DMS53 treated with DMSO at 0.1 percent for 48 hours (cell line): ENCODE results near the gene FOXJ3.

ENCODE experiments used
- DNase-seq: peaks from one replicate; lab custom pipeline; 2025; ENCODE audit not compliant: unreplicated experiment; lab: John Stamatoyannopoulos, UW

Gene FOXJ3

GRCh38 chr1:42334240-42335049 is 590 bp downstream of the FOXJ3 start:
- DNase-seq = peak; percentile 40

- DNase-seq = no peak
Measured at GRCh38 chr1:42333662-42334239, 1.3 kb downstream of the FOXJ3 start.

- no peak for DNase-seq
Measured at GRCh38 chr1:42332877-42333276, 2.2 kb downstream of the FOXJ3 start.

- DNase-seq = no peak
Measured at GRCh38 chr1:42330215-42330614, 4.8 kb downstream of the FOXJ3 start.

- no peak for DNase-seq
Measured at GRCh38 chr1:42328916-42329496, 6.0 kb downstream of the FOXJ3 start.

- no peak for DNase-seq
Measured at GRCh38 chr1:42328047-42328625, 6.9 kb downstream of the FOXJ3 start.

GRCh38 chr1:42325014-42325402 is 10.0 kb downstream of the FOXJ3 start:
- DNase-seq = no peak

- no peak for DNase-seq
Measured at GRCh38 chr1:42324398-42325013, 10.5 kb downstream of the FOXJ3 start.

- DNase-seq = no peak
Measured at GRCh38 chr1:42323551-42323950, 11.5 kb downstream of the FOXJ3 start.

- DNase-seq = no peak
Measured at GRCh38 chr1:42322577-42322976, 12.5 kb downstream of the FOXJ3 start.

GRCh38 chr1:42321731-42322130 is 13.3 kb downstream of the FOXJ3 start:
- no peak for DNase-seq

GRCh38 chr1:42320708-42321107 is 14.3 kb downstream of the FOXJ3 start:
- DNase-seq = no peak

- DNase-seq = no peak
Measured at GRCh38 chr1:42319871-42320484, 15.1 kb downstream of the FOXJ3 start.

GRCh38 chr1:42319128-42319851 is 15.7 kb downstream of the FOXJ3 start:
- no peak for DNase-seq

- DNase-seq = no peak
Measured at GRCh38 chr1:42318601-42319000, 16.4 kb downstream of the FOXJ3 start.

GRCh38 chr1:42317308-42317707 is 17.7 kb downstream of the FOXJ3 start:
- no peak for DNase-seq

GRCh38 chr1:42316292-42316691 is 18.7 kb downstream of the FOXJ3 start:
- no peak for DNase-seq

- no peak for DNase-seq
Measured at GRCh38 chr1:42315500-42315899, 19.5 kb downstream of the FOXJ3 start.

- DNase-seq = no peak
Measured at GRCh38 chr1:42313970-42314369, 21.1 kb downstream of the FOXJ3 start.

- DNase-seq = no peak
Measured at GRCh38 chr1:42312576-42313212, 22.3 kb downstream of the FOXJ3 start.
